IMR-90 (cell line): Measurements from ENCODE around the gene C19orf47. TPM values are rescaled to one million over a fixed set of nuclear protein-coding genes. Genes with fewer than 3 reads are reported as not detected.
A peak's percentile ranks its signal among the peaks of the same experiment; 100 is the strongest.

Source experiments
- ATAC-seq: fragments of 200-7000 bp; cut with Tn5 transposase; 2 replicates; pipeline ENCODE4 v1.9.1; 2020; ENCODE audit warnings: low read depth, mild to moderate bottlenecking, moderate library complexity
- BruUV-seq: library from RNA; stranded (reverse); fragments of 400-500 nt; replicated peaks from 2 replicates; lab custom pipeline; 2021; lab: Mats Ljungman, UMichigan
- CTCF ChIA-PET: fragments of 300-600 bp; formaldehyde crosslinking; extraction: SDS; loops from one replicate; lab custom pipeline; 2021; ENCODE audit warnings: antibody characterized with exemption; lab: Yijun Ruan, JAX
- POLR2A ChIA-PET: fragments of 300-600 bp; sonication (Branson Sonifier 250); formaldehyde crosslinking; loops from one replicate; lab custom pipeline; 2022; ENCODE audit warnings: antibody characterized with exemption; ENCODE audit not compliant: unreplicated experiment; lab: Charles Lee
- DNase-seq: peaks from one replicate; pipeline ENCODE4 v3.0.0; 2013
- H2AFZ ChIP-seq: replicated peaks from 2 replicates; pipeline ENCODE3; 2013; ENCODE audit warnings: low read length, mild to moderate bottlenecking; ENCODE audit not compliant: poor library complexity
- H2AK5ac ChIP-seq: 2 replicates; pipeline ENCODE4 v1.6.1; 2013; ENCODE audit warnings: low read depth, low read length, inconsistent platforms
- H2AK9ac ChIP-seq: replicated peaks from 2 replicates; pipeline ENCODE3; 2013; ENCODE audit warnings: mild to moderate bottlenecking, low read depth, low read length, moderate library complexity; ENCODE audit not compliant: poor library complexity
- H2BK120ac ChIP-seq: 2 replicates; pipeline ENCODE4 v1.6.1; 2013; ENCODE audit warnings: low read depth, low read length, inconsistent platforms
- H2BK15ac ChIP-seq: 3 replicates; pipeline ENCODE4 v1.6.1; 2013; ENCODE audit warnings: low read depth, low read length, inconsistent platforms
- H2BK20ac ChIP-seq: 2 replicates; pipeline ENCODE4 v1.6.1; 2013; ENCODE audit warnings: low read depth, mild to moderate bottlenecking, inconsistent platforms, low read length, moderate library complexity
- H2BK5ac ChIP-seq: 2 replicates; pipeline ENCODE4 v1.6.1; 2013; ENCODE audit warnings: mild to moderate bottlenecking, low read depth, low read length, inconsistent platforms; ENCODE audit not compliant: poor library complexity, severe bottlenecking
- H3K14ac ChIP-seq: replicated peaks from 2 replicates; pipeline ENCODE4 v1.6.1; 2013; ENCODE audit warnings: low read depth, low read length, inconsistent platforms
- H3K18ac ChIP-seq: 2 replicates; pipeline ENCODE4 v1.6.1; 2013; ENCODE audit warnings: low read depth, low read length, control low read depth
- H3K23ac ChIP-seq: 2 replicates; pipeline ENCODE4 v1.6.1; 2013; ENCODE audit warnings: low read depth, low read length, inconsistent platforms
- H3K27ac ChIP-seq: 2 replicates; pipeline ENCODE4 v1.5.1; 2013; ENCODE audit warnings: mild to moderate bottlenecking, control low read depth, low read length; ENCODE audit not compliant: insufficient read depth
- H3K27me3 ChIP-seq: 2 replicates; pipeline ENCODE4 v1.6.1; 2013; ENCODE audit warnings: low read length; ENCODE audit not compliant: control insufficient read depth, insufficient read depth
- H3K36me3 ChIP-seq: 2 replicates; pipeline ENCODE4 v1.6.1; 2013; ENCODE audit warnings: low read length, mixed read lengths; ENCODE audit not compliant: control insufficient read depth, insufficient read depth
- H3K4ac ChIP-seq: 2 replicates; pipeline ENCODE4 v1.6.1; 2013; ENCODE audit warnings: low read depth, low read length, inconsistent platforms
- H3K4me1 ChIP-seq: 2 replicates; pipeline ENCODE4 v1.6.1; 2013; ENCODE audit warnings: low read length, mixed read lengths; ENCODE audit not compliant: control insufficient read depth, insufficient read depth
- H3K4me2 ChIP-seq: 2 replicates; pipeline ENCODE4 v1.6.1; 2013; ENCODE audit warnings: low read depth, mild to moderate bottlenecking, control low read depth, low read length, moderate library complexity
- H3K4me3 ChIP-seq: 2 replicates; pipeline ENCODE4 v1.5.1; 2013; ENCODE audit warnings: low read depth, mild to moderate bottlenecking, control low read depth, low read length, moderate library complexity; ENCODE audit not compliant: insufficient read depth
- H3K56ac ChIP-seq: 2 replicates; pipeline ENCODE4 v1.6.1; 2013; ENCODE audit warnings: low read length, inconsistent platforms; ENCODE audit not compliant: insufficient read depth; ENCODE audit errors: extremely low read depth
- H3K79me1 ChIP-seq, 2 experiments: 2 replicates each; pipeline ENCODE4 v1.6.1; 2013; ENCODE audit warnings: low read length in 2 of 2, inconsistent platforms in 1 of 2, low read depth in 1 of 2
- H3K9ac ChIP-seq: 2 replicates; pipeline ENCODE4 v1.6.1; 2013; ENCODE audit warnings: low read depth, low read length, control low read depth
- H3K9me1 ChIP-seq: 2 replicates; pipeline ENCODE4 v1.6.1; 2013; ENCODE audit warnings: low read length, inconsistent platforms; ENCODE audit not compliant: insufficient read depth
- H3K9me3 ChIP-seq: 2 replicates; pipeline ENCODE4 v1.6.1; 2013; ENCODE audit warnings: low read length; ENCODE audit not compliant: control insufficient read depth, insufficient read depth
- H4K20me1 ChIP-seq: 2 replicates; pipeline ENCODE4 v1.6.1; 2013; ENCODE audit warnings: low read length, inconsistent platforms; ENCODE audit not compliant: insufficient read depth
- H4K5ac ChIP-seq: 2 replicates; pipeline ENCODE4 v1.6.1; 2013; ENCODE audit warnings: mild to moderate bottlenecking, low read depth, low read length, control low read depth
- H4K8ac ChIP-seq, 2 experiments: 2 replicates each; pipeline ENCODE4 v1.6.1; 2013; ENCODE audit warnings: low read depth in 2 of 2, low read length in 2 of 2, control low read depth in 1 of 2, inconsistent platforms in 1 of 2
- H4K91ac ChIP-seq: 2 replicates; pipeline ENCODE4 v1.6.1; 2013; ENCODE audit warnings: low read depth, low read length, inconsistent platforms; ENCODE audit not compliant: insufficient read depth
- BHLHE40 ChIP-seq: fragments of 150-350 bp; IDR thresholded peaks from 2 replicates; pipeline ENCODE4 v1.6.1; 2016; ENCODE audit warnings: mild to moderate bottlenecking, low read depth, low read length
- CEBPB ChIP-seq: IDR thresholded peaks from 2 replicates; pipeline ENCODE4 v1.6.1; 2012; ENCODE audit warnings: low read depth, low read length, improper control_type of control experiment
- CTCF ChIP-seq: conservative IDR thresholded peaks from 2 replicates; pipeline ENCODE4 v1.5.1; 2012; ENCODE audit warnings: mild to moderate bottlenecking, low read depth, low read length, improper control_type of control experiment
- WGBS, 2 experiments: methylation state at CpG; one replicate each; pipeline versions ENCODE4 v1.1.5 to v1.1.7; 2013; ENCODE audit warnings: missing lambda C conversion rate in 2 of 2; ENCODE audit not compliant: insufficient read length in 1 of 2; ENCODE audit errors: extremely low coverage in 2 of 2; 5-methylcytosine and 5-hydroxymethylcytosine counted together
- dilution Hi-C: fragments of 300-500 bp; cut with HindIII; formaldehyde crosslinking; loops from one replicate; pipeline ENCODE4 v1.14.3; 2018; ENCODE audit warnings: low sequenced_read_pairs; ENCODE audit not compliant: unreplicated experiment
- in situ Hi-C: fragments of 300-500 bp; cut with MboI; formaldehyde crosslinking; loops from 3 replicates; pipeline ENCODE4 v1.14.3; 2019; ENCODE audit warnings: low sequenced_read_pairs, inconsistent platforms, mixed read lengths
- intact Hi-C: fragments of 100-400 bp; cut with micrococcal nuclease; formaldehyde crosslinking; loops from 2 replicates; pipeline ENCODE4 v1.10.0; 2022
- polyA plus RNA-seq, 3 experiments: library from polyadenylated mRNA; depleted of rRNA; stranded (reverse); fragments of >200 nt; gene quantifications; 2 replicates each; pipeline ENCODE4 v1.2.3, GENCODE V29; 2012; ENCODE audit warnings: low replicate concordance in 1 of 3
- total RNA-seq: library from RNA; depleted of rRNA; stranded (reverse); fragments of >200 nt; gene quantifications from 2 replicates; pipeline ENCODE4 v1.2.3, GENCODE V29; 2012

C19orf47 gene
- total and polyA plus RNA-seq, 2 of the 4 experiments (the other 2 are of a cell fraction) = 3.6 to 16.3 TPM

DNA sequence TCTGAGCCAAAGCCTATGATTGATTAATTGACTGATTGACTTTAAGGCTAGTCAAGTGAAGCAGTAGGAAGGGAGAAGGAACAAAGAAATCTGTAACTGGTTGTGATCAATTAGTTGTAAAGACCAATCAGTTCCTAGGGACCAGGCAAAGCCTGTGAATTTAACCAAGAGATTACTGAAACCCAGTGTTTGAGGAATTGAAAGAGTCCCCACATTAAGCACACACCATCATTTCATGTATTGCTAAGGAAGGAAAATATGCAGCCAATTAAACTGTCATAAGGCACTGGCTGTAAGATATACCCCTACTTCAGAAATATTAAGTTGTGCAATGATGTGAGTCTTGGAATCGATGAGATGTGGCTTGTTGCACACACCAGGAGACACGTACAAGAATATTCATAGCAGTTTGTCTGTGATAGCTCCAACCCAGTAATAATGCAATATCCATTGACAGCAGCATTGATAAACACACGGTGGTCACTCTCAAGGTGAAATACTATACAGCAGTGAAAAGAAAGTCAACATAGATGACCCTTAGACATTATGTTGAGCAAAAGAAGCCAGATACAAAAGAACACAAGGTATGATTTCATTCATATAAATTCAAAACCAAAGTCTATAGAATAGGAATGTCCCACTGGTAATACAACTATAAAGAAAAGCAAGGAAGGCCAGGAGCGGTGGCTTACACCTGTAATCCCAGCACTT lies 9.0 kb downstream of the C19orf47 start:
- CTCF ChIA-PET = interaction anchor here (0.6 kb wide), 1 partner anchor 34 kb away, joined by 3 read pairs; no protein-coding TSS in a partner anchor
- TF ChIP-seq BHLHE40 (no peak), CTCF (no peak), CEBPB (0 out of 2 replicates have a peak, but pooled peaks have one; percentile 3)
- intact Hi-C loops = no loop called here
- no peak overlapping the region for H3K4me2 ChIP-seq
- no peak for DNase-seq
- no peak overlapping the region for H4K8ac ChIP-seq
- no peak overlapping the region for H3K14ac ChIP-seq
- BruUV-seq = no TSS peak
- H3K9me3 ChIP-seq = no peaks in the 10 kb centered on the region
- H3K27ac ChIP-seq = no peak overlapping the region
- no peak overlapping the region for H3K18ac ChIP-seq
- no peak for ATAC-seq
- no peak overlapping the region for H3K9ac ChIP-seq
- no peak overlapping the region for H2AK9ac ChIP-seq
- POLR2A ChIA-PET = interaction anchor here (0.6 kb wide), 1 partner anchor 87 kb away, joined by 6 read pairs; no protein-coding TSS in a partner anchor
- H3K9me1 ChIP-seq = peaks cover 7% of the 10 kb centered on the region; the same call in 1 of the 2 replicates
- no peak overlapping the region for H2AFZ ChIP-seq
- no peak overlapping the region for H2BK120ac ChIP-seq
- dilution Hi-C loops = no loop called here
- no peak overlapping the region for H3K4me3 ChIP-seq
- no peak overlapping the region for H3K4ac ChIP-seq
- H3K23ac ChIP-seq = no peak overlapping the region
- 90% methylated on average over 2 of the region's 4 CpGs; no CpG with 5 or more reads in 1 of the 2 experiments for WGBS, 2 experiments
- H2BK5ac ChIP-seq = no peak overlapping the region
- no peak overlapping the region for H3K56ac ChIP-seq
- peaks cover 18% of the 10 kb centered on the region for H3K36me3 ChIP-seq
- in situ Hi-C loops = no loop called here
- no peaks in the 10 kb centered on the region for H3K4me1 ChIP-seq
- H4K20me1 ChIP-seq = peaks cover 9% of the 10 kb centered on the region
- H2BK20ac ChIP-seq = no peak overlapping the region
- H2BK15ac ChIP-seq = no peak overlapping the region
- H3K79me1 ChIP-seq = peaks cover 22 to 54% of the 10 kb centered on the region in 2 experiments
- no peaks in the 10 kb centered on the region for H3K27me3 ChIP-seq
- H2AK5ac ChIP-seq = no peak overlapping the region
- no peak overlapping the region for H4K91ac ChIP-seq
- H4K5ac ChIP-seq = no peak overlapping the region
